ENCODE results near the gene ITGA6. TPM values are rescaled to one million over a fixed set of nuclear protein-coding genes. Genes with fewer than 3 reads are reported as not detected.

Gene ITGA6
- total RNA-seq, 1 donor from 2014 or later, result 0.81 TPM

GRCh38 chr2:172462373-172462848, 35.0 kb downstream of the ITGA6 start:
- H3K4me3 Mint-ChIP-seq (ENCODE audit: unreplicated experiment), result no peak overlapping the region
- DNase-seq, result no peak
- H3K27me3 Mint-ChIP-seq (ENCODE audit: unreplicated experiment), result no peaks in the 10 kb centered on the region
- no peaks in the 10 kb centered on the region for H3K4me1 Mint-ChIP-seq (ENCODE audit: low read depth, unreplicated experiment)
- H3K9me3 Mint-ChIP-seq (ENCODE audit: unreplicated experiment), result no peaks in the 10 kb centered on the region
- H3K36me3 Mint-ChIP-seq (ENCODE audit: unreplicated experiment), result no peaks in the 10 kb centered on the region
- TF ChIP-seq CTCF (IDR thresholded peaks at IDR 0.05; ENCODE audit: partially characterized antibody, unreplicated experiment), result no peak
- H3K27ac Mint-ChIP-seq (ENCODE audit: unreplicated experiment), result no peak overlapping the region

GRCh38 chr2:172462849-172463381, 35.5 kb downstream of the ITGA6 start:
- Mint-ChIP-seq H3K36me3 (ENCODE audit: unreplicated experiment) (no peaks in the 10 kb centered on the region), H3K27me3 (ENCODE audit: unreplicated experiment) (no peaks in the 10 kb centered on the region), H3K9me3 (ENCODE audit: unreplicated experiment) (no peaks in the 10 kb centered on the region), H3K4me1 (ENCODE audit: low read depth, unreplicated experiment) (no peaks in the 10 kb centered on the region), H3K27ac (ENCODE audit: unreplicated experiment) (no peak overlapping the region), H3K4me3 (ENCODE audit: unreplicated experiment) (no peak overlapping the region)
- TF ChIP-seq CTCF (IDR thresholded peaks at IDR 0.05; ENCODE audit: partially characterized antibody, unreplicated experiment), result no peak
- no peak for DNase-seq

GRCh38 chr2:172464400-172465129, 37.2 kb downstream of the ITGA6 start:
- Mint-ChIP-seq H3K27me3 (ENCODE audit: unreplicated experiment) (no peaks in the 10 kb centered on the region), H3K36me3 (ENCODE audit: unreplicated experiment) (no peaks in the 10 kb centered on the region), H3K4me3 (ENCODE audit: unreplicated experiment) (no peak overlapping the region), H3K9me3 (ENCODE audit: unreplicated experiment) (no peaks in the 10 kb centered on the region), H3K27ac (ENCODE audit: unreplicated experiment) (no peak overlapping the region), H3K4me1 (ENCODE audit: low read depth, unreplicated experiment) (no peaks in the 10 kb centered on the region)
- no peak for DNase-seq
- no peak for TF ChIP-seq CTCF (IDR thresholded peaks at IDR 0.05; ENCODE audit: partially characterized antibody, unreplicated experiment)

- Mint-ChIP-seq H3K27ac (ENCODE audit: unreplicated experiment) (no peak overlapping the region), H3K4me3 (ENCODE audit: unreplicated experiment) (no peak overlapping the region), H3K27me3 (ENCODE audit: unreplicated experiment) (no peaks in the 10 kb centered on the region), H3K36me3 (ENCODE audit: unreplicated experiment) (no peaks in the 10 kb centered on the region), H3K9me3 (ENCODE audit: unreplicated experiment) (no peaks in the 10 kb centered on the region), H3K4me1 (ENCODE audit: low read depth, unreplicated experiment) (no peaks in the 10 kb centered on the region)
- peak; percentile 58 for DNase-seq
- TF ChIP-seq CTCF (IDR thresholded peaks at IDR 0.05; ENCODE audit: partially characterized antibody, unreplicated experiment), result peak; percentile 78
Observed at GRCh38 chr2:172465417-172466334, 38.3 kb downstream of the ITGA6 start.

All from glutamatergic neuron (in vitro differentiated cells).